B cell (primary cell): ENCODE data around the gene POGLUT2. TPM values are rescaled to one million over a fixed set of nuclear protein-coding genes. Genes with fewer than 3 reads are reported as not detected.

Experiments
- ATAC-seq: fragments of 200-7000 bp; cut with Tn5 transposase; one replicate; pipeline ENCODE4 v1.10.0; 2021; ENCODE audit warnings: low read depth, mild to moderate bottlenecking, moderate number of reproducible peaks, moderate library complexity
- CTCF ChIA-PET: fragments of 350-600 bp; sonication (Branson Sonifier 250); formaldehyde crosslinking; loops from one replicate; lab custom pipeline; 2021; ENCODE audit warnings: antibody characterized with exemption, inconsistent platforms; lab: Charles Lee
- POLR2A ChIA-PET: fragments of 350-600 bp; sonication (Branson Sonifier 250); formaldehyde crosslinking; loops from one replicate; lab custom pipeline; 2021; ENCODE audit warnings: antibody characterized with exemption; lab: Charles Lee
- DNase-seq: peaks from one replicate; pipeline ENCODE4 v3.0.0; 2013
- H2AFZ ChIP-seq: 2 replicates; pipeline ENCODE4 v1.6.1; 2012; ENCODE audit warnings: mild to moderate bottlenecking, low read depth, low read length; ENCODE audit not compliant: insufficient read depth, poor library complexity, severe bottlenecking
- H3K27ac ChIP-seq, 2 donors: 1 replicate in 1 of 2; 2 replicates in 1 of 2; pipeline ENCODE4 v1.5.1; 2012 to 2013; ENCODE audit warnings: low read length in 2 of 2, mild to moderate bottlenecking in 2 of 2, moderate library complexity in 1 of 2
- H3K27me3 ChIP-seq, 4 experiments: fragments of 200-600 bp in 1 of 4; sonication (generic) in 1 of 4; replicated peaks in 1 of 4; 1 replicate in 2 of 4; 2 replicates in 2 of 4; pipeline versions ENCODE4 v1.6.1 to v1.7.0; 2013 to 2016; ENCODE audit warnings: low read length in 3 of 4, mild to moderate bottlenecking in 2 of 4, mixed read lengths in 1 of 4, moderate library complexity in 1 of 4; ENCODE audit not compliant: insufficient read depth in 4 of 4, control insufficient read depth in 3 of 4; ENCODE audit errors: control extremely low read depth in 1 of 4
- H3K36me3 ChIP-seq, 2 experiments: replicated peaks in 1 of 2; 1 replicate in 1 of 2; 2 replicates in 1 of 2; pipeline versions ENCODE4 v1.6.1 to v1.7.1; 2013; ENCODE audit warnings: low read length in 1 of 2; ENCODE audit not compliant: insufficient read depth in 2 of 2, control insufficient read depth in 1 of 2; ENCODE audit errors: control extremely low read depth in 1 of 2, extremely low read depth in 1 of 2
- H3K4me1 ChIP-seq, 2 donors: fragments of 200-600 bp in 1 of 2; sonication (generic) in 1 of 2; 1 replicate in 1 of 2; 2 replicates in 1 of 2; pipeline versions ENCODE4 v1.5.1 to v1.6.1; 2013 to 2017; ENCODE audit warnings: low read length in 2 of 2; ENCODE audit not compliant: control insufficient read depth in 2 of 2, insufficient read depth in 2 of 2
- H3K4me2 ChIP-seq: replicated peaks from 2 replicates; pipeline ENCODE3; 2012; ENCODE audit warnings: mild to moderate bottlenecking, low read depth, low read length; ENCODE audit not compliant: poor library complexity, severe bottlenecking
- H3K4me3 ChIP-seq, 5 experiments: fragments of 200-600 bp in 1 of 5; sonication (generic) in 1 of 5; 1 replicate in 3 of 5; 2 replicates in 2 of 5; pipeline versions ENCODE4 v1.5.1 to v1.7.0; 2011 to 2016; ENCODE audit warnings: low read length in 4 of 5, mild to moderate bottlenecking in 4 of 5, low read depth in 2 of 5, control low read depth in 1 of 5, moderate library complexity in 1 of 5; ENCODE audit not compliant: insufficient read depth in 1 of 5; ENCODE audit errors: control extremely low read depth in 1 of 5, extremely low read depth in 1 of 5
- H3K79me2 ChIP-seq: fragments of 200-600 bp; sonication (generic); one replicate; pipeline ENCODE4 v1.6.0; 2016; ENCODE audit warnings: low read length; ENCODE audit not compliant: control insufficient read depth, insufficient read depth
- H3K9ac ChIP-seq: fragments of 200-600 bp; sonication (generic); 2 replicates; pipeline ENCODE4 v1.6.1; 2017; ENCODE audit warnings: mild to moderate bottlenecking, low read length, moderate library complexity
- H3K9me3 ChIP-seq, 3 donors: one replicate each; pipeline versions ENCODE4 v1.6.1 to v1.7.1; 2013; ENCODE audit warnings: low read length in 2 of 3; ENCODE audit not compliant: control insufficient read depth in 2 of 3, insufficient read depth in 1 of 3; ENCODE audit errors: control extremely low read depth in 1 of 3
- H4K20me1 ChIP-seq: 2 replicates; pipeline ENCODE4 v1.6.0; 2012; ENCODE audit warnings: mild to moderate bottlenecking, low read length; ENCODE audit not compliant: insufficient read depth, control insufficient read depth, poor library complexity, severe bottlenecking
- H3K27ac Mint-ChIP-seq: one replicate; pipeline ENCODE4 v1.8.0; 2021; ENCODE audit warnings: mixed read lengths
- H3K27me3 Mint-ChIP-seq: one replicate; pipeline ENCODE4 v1.8.0; 2021; ENCODE audit warnings: mixed read lengths
- H3K4me1 Mint-ChIP-seq: one replicate; pipeline ENCODE4 v1.8.0; 2021; ENCODE audit warnings: mixed read lengths
- H3K4me3 Mint-ChIP-seq: one replicate; pipeline ENCODE4 v1.8.0; 2021; ENCODE audit warnings: mixed read lengths
- H3K9me3 Mint-ChIP-seq: one replicate; pipeline ENCODE4 v1.8.0; 2022; ENCODE audit warnings: mixed read lengths; ENCODE audit not compliant: insufficient read depth
- EZH2 ChIP-seq: IDR thresholded peaks from 2 replicates; pipeline ENCODE4 v1.6.1; 2012; ENCODE audit warnings: borderline replicate concordance, low read depth, mild to moderate bottlenecking, moderate library complexity, low read length; ENCODE audit not compliant: insufficient read depth, poor library complexity, severe bottlenecking
- whole genome bisulfite sequencing: methylation state at CpG from one replicate; pipeline ENCODE4 v1.1.5; 2013; ENCODE audit warnings: missing lambda C conversion rate; ENCODE audit not compliant: insufficient coverage; 5-methylcytosine and 5-hydroxymethylcytosine counted together
- intact Hi-C: fragments of 100-400 bp; cut with micrococcal nuclease; formaldehyde crosslinking; loops from one replicate; pipeline ENCODE4 v1.10.0; 2022
- polyA plus RNA-seq: library from polyadenylated mRNA; depleted of rRNA; stranded (reverse); fragments of >200 nt; gene quantifications from 2 replicates; pipeline ENCODE4 v1.2.3, GENCODE V29; 2012
- total RNA-seq, 2 donors: library from RNA; stranded (reverse); fragments of 120-200 nt in 1 of 2; gene quantifications; 1 replicate in 1 of 2; 2 replicates in 1 of 2; pipeline versions ENCODE4 v1.2.3 to v1.2.4, GENCODE V29; 2013 to 2022
- TF ChIP-seq, protein P1 (sequence below): fragments of 200-600 bp; IDR thresholded peaks from one replicate; pipeline ENCODE4 v1.8.0; 2022; ENCODE audit warnings: antibody characterized with exemption, mild to moderate bottlenecking

The POGLUT2 gene
- total and polyA plus RNA-seq, 2 donors (not counting 1 experiment from before 2014, with no cell fraction given): 0.12 TPM; not detected in 1

GRCh38 chr13:102788683-102789082 is 10.1 kb downstream of the POGLUT2 start:
- H3K4me3 ChIP-seq: no peak overlapping the region
- no peaks in the 10 kb centered on the region for H3K36me3 ChIP-seq
- H3K9me3 Mint-ChIP-seq: no peaks in the 10 kb centered on the region
- H2AFZ ChIP-seq: no peak overlapping the region
- no peak overlapping the region for H3K4me3 Mint-ChIP-seq
- H3K4me1 Mint-ChIP-seq: no peaks in the 10 kb centered on the region
- H3K27ac ChIP-seq: no peak overlapping the region
- no peak for DNase-seq
- no peaks in the 10 kb centered on the region for H4K20me1 ChIP-seq
- H3K27ac Mint-ChIP-seq: no peak overlapping the region
- WGBS: 96% methylated on average over 4 of the region's 8 CpGs
- peaks cover 3% of the 10 kb centered on the region for H3K27me3 Mint-ChIP-seq
- H3K27me3 ChIP-seq: no peaks in the 10 kb centered on the region
- POLR2A ChIA-PET: no interaction called here
- H3K9ac ChIP-seq: no peak overlapping the region
- no peaks in the 10 kb centered on the region for H3K4me1 ChIP-seq
- H3K4me2 ChIP-seq: no peak overlapping the region
- CTCF ChIA-PET: interaction anchor here (1.6 kb wide), 1 partner anchor 11 kb away, joined by 5 read pairs; no protein-coding TSS in a partner anchor
- no peaks in the 10 kb centered on the region for H3K79me2 ChIP-seq
- intact Hi-C loops: no loop called here
- no peaks in the 10 kb centered on the region for H3K9me3 ChIP-seq
- TF ChIP-seq, protein P1, sequence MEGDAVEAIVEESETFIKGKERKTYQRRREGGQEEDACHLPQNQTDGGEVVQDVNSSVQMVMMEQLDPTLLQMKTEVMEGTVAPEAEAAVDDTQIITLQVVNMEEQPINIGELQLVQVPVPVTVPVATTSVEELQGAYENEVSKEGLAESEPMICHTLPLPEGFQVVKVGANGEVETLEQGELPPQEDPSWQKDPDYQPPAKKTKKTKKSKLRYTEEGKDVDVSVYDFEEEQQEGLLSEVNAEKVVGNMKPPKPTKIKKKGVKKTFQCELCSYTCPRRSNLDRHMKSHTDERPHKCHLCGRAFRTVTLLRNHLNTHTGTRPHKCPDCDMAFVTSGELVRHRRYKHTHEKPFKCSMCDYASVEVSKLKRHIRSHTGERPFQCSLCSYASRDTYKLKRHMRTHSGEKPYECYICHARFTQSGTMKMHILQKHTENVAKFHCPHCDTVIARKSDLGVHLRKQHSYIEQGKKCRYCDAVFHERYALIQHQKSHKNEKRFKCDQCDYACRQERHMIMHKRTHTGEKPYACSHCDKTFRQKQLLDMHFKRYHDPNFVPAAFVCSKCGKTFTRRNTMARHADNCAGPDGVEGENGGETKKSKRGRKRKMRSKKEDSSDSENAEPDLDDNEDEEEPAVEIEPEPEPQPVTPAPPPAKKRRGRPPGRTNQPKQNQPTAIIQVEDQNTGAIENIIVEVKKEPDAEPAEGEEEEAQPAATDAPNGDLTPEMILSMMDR: no peak
- TF ChIP-seq EZH2: no peak
- no peak for ATAC-seq

GRCh38 chr13:102784483-102784882 is 14.3 kb downstream of the POGLUT2 start:
- no peak overlapping the region for H3K27ac ChIP-seq
- ATAC-seq (no peak), DNase-seq (no peak)
- H3K4me1 Mint-ChIP-seq: no peaks in the 10 kb centered on the region
- no peaks in the 10 kb centered on the region for H3K4me1 ChIP-seq
- H3K9me3 Mint-ChIP-seq: peaks cover 4% of the 10 kb centered on the region
- POLR2A ChIA-PET: no interaction called here
- H4K20me1 ChIP-seq: no peaks in the 10 kb centered on the region
- intact Hi-C loops: no loop called here
- H3K27ac Mint-ChIP-seq: no peak overlapping the region
- CTCF ChIA-PET: interaction anchor here (0.7 kb wide), 2 partner anchors 15 to 193 kb away, joined by 3 read pairs; no protein-coding TSS in a partner anchor
- no CpG with 5 or more reads among the region's 3 CpGs for WGBS
- TF ChIP-seq EZH2: no peak
- TF ChIP-seq, protein P1: no peak
- H3K4me3 ChIP-seq: no peak overlapping the region
- H3K27me3 ChIP-seq: no peaks in the 10 kb centered on the region
- H2AFZ ChIP-seq: no peak overlapping the region
- no peak overlapping the region for H3K4me3 Mint-ChIP-seq
- no peaks in the 10 kb centered on the region for H3K27me3 Mint-ChIP-seq
- H3K36me3 ChIP-seq: no peaks in the 10 kb centered on the region
- H3K79me2 ChIP-seq: no peaks in the 10 kb centered on the region
- H3K9me3 ChIP-seq: peaks cover 0 to 7% (median 0%) of the 10 kb centered on the region in 3 donors
- H3K9ac ChIP-seq: no peak overlapping the region
- no peak overlapping the region for H3K4me2 ChIP-seq
